ENCODE measurements around the gene STRBP.
"Not testable (repeated sequence)": the region's sequence is repeated elsewhere in the genome, so short reads cannot be mapped to it uniquely, and the experiment has no call there.

STRBP gene

GRCh38 chr9:123310551-123311249 lies 42.3 kb upstream of the STRBP start:
- TF ChIP-seq CTCF (IDR thresholded peaks at IDR 0.05; ENCODE audit: control extremely low read depth, extremely low read depth, low read depth, missing control alignments): no peak
- ChIA-PET CTCF (no interaction called here), POLR2A (no interaction called here)
- DNase-seq (ENCODE audit: extremely low spot score): no peak

GRCh38 chr9:123309611-123310010 lies 41.2 kb upstream of the STRBP start:
- DNase-seq (ENCODE audit: extremely low spot score): no peak
- CTCF ChIA-PET: no interaction called here
- POLR2A ChIA-PET: no interaction called here
- TF ChIP-seq CTCF (IDR thresholded peaks at IDR 0.05; ENCODE audit: control extremely low read depth, extremely low read depth, low read depth, missing control alignments): no peak

GRCh38 chr9:123305879-123306278 lies 37.5 kb upstream of the STRBP start:
- CTCF ChIA-PET: interaction anchor here (1.0 to 2.1 kb wide), 4 partner anchors 9 to 44 kb away, joined by 3 to 7 read pairs (median 3); no protein-coding TSS in a partner anchor
- TF ChIP-seq CTCF (IDR thresholded peaks at IDR 0.05; ENCODE audit: control extremely low read depth, extremely low read depth, low read depth, missing control alignments): no peak
- POLR2A ChIA-PET: no interaction called here
- DNase-seq (ENCODE audit: extremely low spot score): no peak

- no peak for DNase-seq (ENCODE audit: extremely low spot score)
- CTCF ChIA-PET: interaction anchor here (2.1 kb wide), 1 partner anchor 46 kb away, joined by 7 read pairs; no protein-coding TSS in a partner anchor
- POLR2A ChIA-PET: no interaction called here
- TF ChIP-seq CTCF (IDR thresholded peaks at IDR 0.05; ENCODE audit: control extremely low read depth, extremely low read depth, low read depth, missing control alignments): no peak
These were observed 35.9 kb upstream of the STRBP start for GRCh38 chr9:123304340-123304691.

- TF ChIP-seq CTCF (IDR thresholded peaks at IDR 0.05; ENCODE audit: control extremely low read depth, extremely low read depth, low read depth, missing control alignments): no peak
- POLR2A ChIA-PET: no interaction called here
- CTCF ChIA-PET: interaction anchor here (1.0 kb wide), 1 partner anchor 221 kb away, joined by 3 read pairs; no protein-coding TSS in a partner anchor
- no peak for DNase-seq (ENCODE audit: extremely low spot score)
These were observed 34.2 kb upstream of the STRBP start for GRCh38 chr9:123302348-123303214.

GRCh38 chr9:123301936-123302335 lies 33.5 kb upstream of the STRBP start:
- DNase-seq (ENCODE audit: extremely low spot score); POLR2A ChIA-PET: not testable (repeated sequence)
- CTCF ChIA-PET: interaction anchor here (0.9 to 1.0 kb wide), 2 partner anchors 13 to 221 kb away, joined by 3 to 4 read pairs; no protein-coding TSS in a partner anchor

- CTCF ChIA-PET: interaction anchor here (1.0 kb wide), 1 partner anchor 52 kb away, joined by 3 read pairs; no protein-coding TSS in a partner anchor
- no peak for TF ChIP-seq CTCF (IDR thresholded peaks at IDR 0.05; ENCODE audit: control extremely low read depth, extremely low read depth, low read depth, missing control alignments)
- no peak for DNase-seq (ENCODE audit: extremely low spot score)
- POLR2A ChIA-PET: interaction anchor here (0.6 kb wide), 1 partner anchor 783 kb away, joined by 7 read pairs; no protein-coding TSS in a partner anchor
These were observed 32.2 kb upstream of the STRBP start for GRCh38 chr9:123300554-123300953.

All from GM10248 (cell line).